ENCODE data around the gene SAA1. TPM values are rescaled to one million over a fixed set of nuclear protein-coding genes. Genes with fewer than 3 reads are reported as not detected.
"Not testable (repeated sequence)": the region's sequence is repeated elsewhere in the genome, so short reads cannot be mapped to it uniquely, and the experiment has no call there.

SAA1 gene
- total RNA-seq, 1 experiment from 2014 or later = not detected

- DNase-seq (ENCODE audit: low spot score) = no peak
These were observed 6.8 kb upstream of the SAA1 start for GRCh38 chr11:18259259-18259658.

DNA sequence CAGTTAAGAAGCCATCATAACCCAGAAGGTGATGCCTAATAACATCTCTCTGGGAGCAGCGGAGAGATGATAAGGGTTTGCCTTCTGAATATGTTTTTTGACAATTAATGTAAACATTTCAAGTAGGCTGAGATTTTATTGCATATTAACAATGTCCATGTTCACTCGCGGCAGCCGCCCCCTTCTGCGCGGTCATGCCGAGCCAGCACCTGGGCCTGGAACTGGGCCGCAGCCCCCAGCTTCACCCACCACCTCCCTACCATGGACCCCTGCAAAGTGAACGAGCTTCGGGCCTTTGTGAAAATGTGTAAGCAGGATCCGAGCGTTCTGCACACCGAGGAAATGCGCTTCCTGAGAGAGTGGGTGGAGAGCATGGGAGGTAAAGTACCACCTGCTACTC, 4.3 kb upstream of the SAA1 start:
- no peak for DNase-seq (ENCODE audit: low spot score)

DNA sequence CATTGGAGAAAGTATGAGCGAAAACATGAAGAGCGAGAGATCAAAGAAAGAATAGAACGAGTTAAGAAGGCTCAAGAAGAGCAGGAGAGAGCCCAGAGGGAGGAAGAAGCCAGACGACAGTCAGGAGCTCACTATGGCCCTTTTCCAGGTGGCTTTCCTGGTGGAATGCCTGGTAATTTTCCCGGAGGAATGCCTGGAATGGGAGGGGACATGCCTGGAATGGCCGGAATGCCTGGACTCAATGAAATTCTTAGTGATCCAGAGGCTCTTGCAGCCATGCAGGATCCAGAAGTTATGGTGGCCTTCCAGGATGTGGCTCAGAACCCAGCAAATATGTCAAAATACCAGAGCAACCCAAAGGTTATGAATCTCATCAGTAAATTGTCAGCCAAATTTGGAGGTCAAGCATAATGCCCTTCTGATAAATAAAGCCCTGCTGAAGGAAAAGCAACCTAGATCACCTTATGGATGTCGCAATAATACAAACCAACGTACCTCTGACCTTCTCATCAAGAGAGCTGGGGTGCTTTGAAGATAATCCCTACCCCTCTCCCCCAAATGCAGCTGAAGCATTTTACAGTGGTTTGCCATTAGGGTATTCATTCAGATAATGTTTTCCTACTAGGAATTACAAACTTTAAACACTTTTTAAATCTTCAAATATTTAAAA, 3.2 kb upstream of the SAA1 start:
- DNase-seq (ENCODE audit: low spot score) = not testable (repeated sequence)

GRCh38 chr11:18264035-18264434, 2.0 kb upstream of the SAA1 start:
- DNase-seq (ENCODE audit: low spot score) = no peak

GRCh38 chr11:18264677-18265555, 1.1 kb upstream of the SAA1 start:
- no peak for DNase-seq (ENCODE audit: low spot score)

DNA sequence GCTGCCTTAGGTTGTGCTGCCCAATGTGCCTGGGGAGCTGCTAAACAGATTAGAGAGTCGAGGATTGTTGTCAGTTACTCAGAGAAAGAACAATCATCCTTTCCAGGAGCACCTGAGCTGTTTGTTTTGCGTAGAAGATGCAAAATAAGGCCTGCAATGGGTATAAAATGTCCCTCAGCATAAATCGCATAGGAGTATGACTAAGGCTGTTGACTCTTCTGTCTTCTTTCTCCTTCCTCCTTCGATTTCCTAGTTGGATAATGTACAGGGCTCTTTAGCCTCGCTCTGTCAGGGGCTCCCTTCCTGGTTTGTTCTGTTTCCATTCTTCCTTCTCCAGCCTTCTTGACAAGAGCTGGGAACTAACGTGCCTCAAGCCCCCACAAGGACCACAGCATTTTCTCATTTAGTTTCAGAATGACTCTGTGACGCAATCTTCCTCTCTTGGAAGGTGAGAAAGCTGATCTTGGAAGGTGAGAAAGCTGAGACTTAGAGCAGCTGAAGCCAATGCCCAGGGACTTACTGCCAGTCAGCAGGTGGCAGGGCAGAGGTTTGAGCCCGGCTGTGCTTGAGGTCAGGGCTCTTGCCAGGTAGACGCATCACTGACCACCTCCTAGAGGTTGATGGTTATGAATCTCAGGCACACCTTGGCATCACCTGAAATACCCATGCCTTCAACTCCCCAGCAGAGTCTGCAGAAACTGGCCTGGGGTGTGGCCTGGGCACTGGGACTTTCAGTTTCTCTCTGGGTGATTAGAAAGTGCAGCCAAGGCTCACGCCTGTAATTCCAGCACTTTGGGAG, 1.5 kb downstream of the SAA1 start:
- DNase-seq (ENCODE audit: low spot score) = not testable (repeated sequence)

- not testable (repeated sequence) for DNase-seq (ENCODE audit: low spot score)
These were observed 3.2 kb downstream of the SAA1 start for GRCh38 chr11:18269252-18269651.

GRCh38 chr11:18270102-18270501, 4.0 kb downstream of the SAA1 start:
- no peak for DNase-seq (ENCODE audit: low spot score)

- no peak for DNase-seq (ENCODE audit: low spot score)
These were observed 5.1 kb downstream of the SAA1 start for GRCh38 chr11:18271206-18271605.

DNA sequence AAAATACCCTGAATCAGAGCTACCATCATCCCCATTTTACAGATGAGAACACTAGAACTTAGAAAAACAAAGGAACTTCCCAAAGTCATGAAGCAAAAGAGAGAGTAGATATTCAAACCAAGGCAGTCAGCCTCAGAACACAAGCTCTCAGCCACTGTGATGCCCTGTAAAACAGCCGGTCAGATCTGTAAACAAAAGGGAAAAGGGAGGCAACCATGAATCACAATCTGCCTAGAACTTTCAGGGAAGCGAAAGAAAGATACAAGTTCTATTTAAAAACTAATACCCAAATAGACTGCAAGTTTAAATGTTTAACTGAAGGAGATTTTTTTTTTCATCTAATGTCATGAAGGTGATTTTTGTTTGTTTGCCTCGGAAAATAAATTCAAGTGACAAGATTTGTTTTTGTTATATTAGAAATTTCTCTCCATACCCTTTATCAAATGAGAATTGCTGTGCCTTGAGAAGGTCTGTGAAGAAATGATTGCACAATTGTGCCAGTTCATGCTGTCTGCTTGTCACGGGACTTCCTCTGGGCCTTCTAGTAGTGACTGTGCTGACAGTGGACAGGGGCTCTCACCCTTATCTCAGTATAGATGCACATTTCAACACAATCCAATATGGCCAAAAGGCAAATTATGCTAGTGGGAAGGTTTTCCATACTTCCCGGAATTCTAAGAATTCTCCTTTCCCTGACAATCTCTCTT, 11.7 kb downstream of the SAA1 start:
- DNase-seq (ENCODE audit: low spot score) = no peak

GRCh38 chr11:18280438-18281045, 14.5 kb downstream of the SAA1 start:
- no peak for DNase-seq (ENCODE audit: low spot score)

GRCh38 chr11:18282626-18283025, 16.6 kb downstream of the SAA1 start:
- no peak for DNase-seq (ENCODE audit: low spot score)

DNA sequence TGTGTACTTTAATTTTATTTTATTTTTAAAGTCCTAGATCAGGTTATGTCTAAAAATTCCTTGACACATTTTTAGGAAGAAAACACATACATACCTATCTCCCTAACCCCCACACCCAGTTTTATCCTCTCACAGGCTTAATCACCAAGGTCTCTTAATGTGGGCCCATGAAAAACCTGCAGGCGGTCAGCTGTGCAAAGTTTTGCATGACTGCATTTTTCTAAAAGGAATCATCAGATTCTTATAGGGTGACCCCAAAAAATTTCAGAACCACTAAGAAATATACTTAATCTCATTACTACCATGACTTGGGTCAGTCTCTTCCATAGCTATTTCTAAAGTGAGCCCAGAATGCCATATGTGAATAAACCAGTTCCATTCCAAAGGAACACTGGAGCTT, 19.8 kb downstream of the SAA1 start:
- no peak for DNase-seq (ENCODE audit: low spot score)

GRCh38 chr11:18288911-18289310, 22.8 kb downstream of the SAA1 start:
- DNase-seq (ENCODE audit: low spot score) = no peak

DNA sequence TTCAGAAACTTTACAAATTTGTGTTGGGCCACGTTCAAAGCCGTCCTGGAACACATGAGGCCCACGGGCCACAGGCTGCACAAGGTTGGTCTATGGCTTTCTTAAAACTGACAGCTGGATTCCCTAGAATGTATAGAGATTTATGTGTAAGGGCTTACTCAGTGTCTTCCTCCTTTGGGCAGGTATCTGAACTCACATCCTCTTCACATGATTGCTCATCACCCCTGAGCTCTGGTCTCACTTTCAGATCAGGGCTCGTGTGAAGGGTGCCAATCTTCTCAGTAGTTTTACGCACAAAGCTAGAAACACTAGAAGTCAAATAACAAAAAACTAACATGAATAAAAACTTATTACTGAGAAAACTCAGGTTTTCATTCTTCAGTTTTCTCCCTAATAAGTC, 28.8 kb downstream of the SAA1 start:
- DNase-seq (ENCODE audit: low spot score) = no peak

DNA sequence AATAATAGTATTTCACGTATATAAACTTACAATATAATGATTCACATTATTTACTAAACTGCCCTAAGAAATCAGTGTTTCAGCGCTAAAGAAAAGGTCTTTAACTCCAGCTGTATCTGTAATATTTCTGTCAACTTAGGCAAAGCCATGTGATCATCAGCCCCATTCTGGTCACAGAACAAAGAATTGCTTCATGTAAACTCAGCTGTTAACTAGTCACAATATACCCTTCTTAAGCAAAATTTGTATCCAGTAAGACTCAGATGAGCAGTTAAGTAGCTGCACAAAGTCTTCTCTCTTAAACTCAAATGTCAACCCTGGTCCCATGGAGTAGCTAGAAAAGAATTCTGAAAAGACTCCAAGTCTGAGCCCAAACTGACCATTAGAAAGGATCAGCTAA, 29.3 kb downstream of the SAA1 start:
- no peak for DNase-seq (ENCODE audit: low spot score)

- no peak for DNase-seq (ENCODE audit: low spot score)
These were observed 33.7 kb downstream of the SAA1 start for GRCh38 chr11:18299721-18300120.

- DNase-seq (ENCODE audit: low spot score) = no peak
These were observed 38.7 kb downstream of the SAA1 start for GRCh38 chr11:18304745-18305144.

DNA sequence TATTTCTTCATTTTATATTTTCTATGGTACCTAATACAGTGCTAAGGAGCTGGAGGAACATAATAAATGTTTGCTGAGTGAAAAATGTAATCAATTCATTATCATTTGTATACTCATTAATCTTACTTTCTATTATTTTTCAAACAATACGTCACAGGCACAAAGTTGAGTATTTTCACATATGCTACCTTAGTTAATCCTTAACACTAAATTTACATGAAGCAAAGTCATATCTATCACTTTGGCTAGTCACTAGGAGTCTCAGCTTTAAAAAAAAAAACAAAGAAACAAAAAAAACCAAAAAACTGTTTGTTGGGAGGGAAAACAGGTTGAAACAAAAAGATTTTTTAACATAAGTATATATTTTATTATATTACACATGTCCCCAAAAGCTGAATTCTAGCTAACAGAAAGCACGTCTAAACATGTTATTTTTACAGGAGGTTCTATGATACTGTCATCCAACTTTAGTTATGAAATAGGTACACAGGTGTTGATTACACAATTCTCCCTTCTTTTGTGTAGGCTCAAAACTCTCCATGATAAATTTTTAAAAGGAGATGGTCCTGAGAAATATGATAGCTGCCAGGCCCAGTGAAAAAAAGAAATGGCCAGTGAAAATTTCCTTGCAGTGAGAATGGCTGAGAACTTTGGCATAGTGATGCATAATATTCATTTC, 41.5 kb downstream of the SAA1 start:
- no peak for DNase-seq (ENCODE audit: low spot score)

DNA sequence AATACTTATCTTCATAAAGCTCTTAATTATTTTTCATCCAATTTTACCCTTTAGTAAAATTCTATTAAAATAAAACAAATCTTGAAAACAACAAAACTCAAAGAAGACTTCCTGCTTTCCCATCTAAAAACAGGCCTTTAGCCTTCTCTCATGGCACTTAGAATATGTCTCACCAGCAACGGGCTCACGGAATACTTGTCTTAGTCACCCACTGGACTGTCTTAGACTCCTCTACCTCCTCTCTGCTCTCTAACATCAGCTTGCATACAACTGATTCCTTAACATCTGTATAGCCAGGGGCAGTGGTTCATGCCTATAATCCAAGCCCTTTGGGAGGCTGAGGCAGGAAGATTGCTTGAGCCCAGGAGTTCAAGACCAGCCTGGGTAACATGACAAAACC, 42.2 kb downstream of the SAA1 start:
- DNase-seq (ENCODE audit: low spot score) = no peak

GRCh38 chr11:18309691-18310090, 43.6 kb downstream of the SAA1 start:
- DNase-seq (ENCODE audit: low spot score) = no peak

All from H4 (cell line).